Measurements from ENCODE around the gene CLDN25. TPM values are rescaled to one million over a fixed set of nuclear protein-coding genes. Genes with fewer than 3 reads are reported as not detected.

Gene CLDN25
- total RNA-seq, 1 donor from 2014 or later, result not detected

DNA sequence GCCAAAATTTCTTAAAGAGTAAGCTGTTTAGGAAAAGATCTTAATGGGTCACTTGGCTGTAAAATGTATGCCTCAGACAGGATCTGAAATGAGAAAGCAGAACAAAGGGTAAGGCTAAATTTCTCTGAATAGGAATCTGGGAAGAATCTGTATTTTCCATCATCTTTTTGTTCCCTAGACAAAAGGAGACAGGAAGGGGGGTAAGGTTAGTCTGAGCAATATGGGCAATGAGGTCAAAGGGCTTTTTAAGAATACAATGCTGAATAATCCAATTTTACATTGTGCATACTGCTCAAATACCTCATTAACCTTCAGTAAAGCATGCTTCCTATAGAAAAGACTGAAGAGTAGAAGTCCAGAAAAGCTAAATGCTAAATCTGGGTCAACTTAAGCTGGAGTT, 34.6 kb downstream of the CLDN25 start:
- DNase-seq (no peak), ATAC-seq (no peak)
- intact Hi-C loops (cut with DNase I), result no loop called here
- Histone ChIP-seq H3K4me1 (no peaks in the 10 kb centered on the region), H3K27me3 (ENCODE audit: low read depth) (no peaks in the 10 kb centered on the region), H3K9me3 (no peaks in the 10 kb centered on the region), H3K36me3 (peaks cover 63% of the 10 kb centered on the region), H3K27ac (no peak overlapping the region), H3K4me3 (no peak overlapping the region)
- no peak for TF ChIP-seq CTCF (IDR thresholded peaks at IDR 0.05)

DNA sequence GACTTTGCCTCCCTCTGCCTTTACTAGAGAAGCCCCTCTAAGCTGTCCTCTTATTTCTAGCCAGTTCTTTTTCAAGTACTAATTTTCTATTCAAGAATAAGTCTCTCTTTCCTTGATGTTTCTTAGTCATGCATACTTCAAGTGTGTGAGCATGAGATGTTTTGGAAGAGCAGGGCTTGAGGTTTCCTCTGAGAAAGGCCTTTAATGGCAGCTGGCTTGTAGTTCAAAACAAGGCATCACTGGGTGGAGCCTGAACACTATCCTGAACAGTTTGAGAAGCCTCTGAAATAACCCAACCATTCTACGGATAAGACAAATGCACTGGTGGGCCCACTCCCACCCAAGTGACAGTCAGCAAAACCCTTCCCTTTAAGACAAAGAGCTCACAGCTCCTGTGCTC, 37.6 kb downstream of the CLDN25 start:
- H3K9me3 ChIP-seq, result no peaks in the 10 kb centered on the region
- no peak for DNase-seq
- no peaks in the 10 kb centered on the region for H3K27me3 ChIP-seq (ENCODE audit: low read depth)
- intact Hi-C loops (cut with DNase I), result no loop called here
- no peak overlapping the region for H3K4me3 ChIP-seq
- peaks cover 59% of the 10 kb centered on the region for H3K36me3 ChIP-seq
- no peak for ATAC-seq
- TF ChIP-seq CTCF (IDR thresholded peaks at IDR 0.05), result no peak
- H3K4me1 ChIP-seq, result no peaks in the 10 kb centered on the region
- no peak overlapping the region for H3K27ac ChIP-seq

DNA sequence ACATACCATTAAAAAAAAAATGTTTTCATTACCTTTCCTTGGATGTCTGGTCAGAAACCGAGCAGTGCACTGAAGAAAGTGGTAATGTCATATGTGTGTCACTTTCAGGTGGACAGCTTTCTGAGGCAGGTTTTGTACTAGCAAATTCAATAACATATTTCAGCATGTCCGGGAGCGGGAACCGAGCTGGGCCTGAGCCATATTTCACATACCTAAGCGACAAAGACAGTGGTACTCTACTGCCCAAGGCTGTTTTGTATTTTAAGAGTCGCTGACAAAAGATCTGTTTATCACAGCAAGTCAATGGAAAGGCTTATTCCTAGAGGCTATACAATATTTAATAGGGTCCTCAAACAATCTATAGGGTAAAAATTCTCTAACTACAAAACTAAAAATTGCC, 38.0 kb downstream of the CLDN25 start:
- no peaks in the 10 kb centered on the region for H3K9me3 ChIP-seq
- no peaks in the 10 kb centered on the region for H3K4me1 ChIP-seq
- H3K27me3 ChIP-seq (ENCODE audit: low read depth), result no peaks in the 10 kb centered on the region
- H3K36me3 ChIP-seq, result peaks cover 58% of the 10 kb centered on the region
- TF ChIP-seq CTCF (IDR thresholded peaks at IDR 0.05), result no peak
- no peak overlapping the region for H3K27ac ChIP-seq
- H3K4me3 ChIP-seq, result no peak overlapping the region
- DNase-seq, result no peak
- ATAC-seq, result no peak
- intact Hi-C loops (cut with DNase I), result no loop called here

DNA sequence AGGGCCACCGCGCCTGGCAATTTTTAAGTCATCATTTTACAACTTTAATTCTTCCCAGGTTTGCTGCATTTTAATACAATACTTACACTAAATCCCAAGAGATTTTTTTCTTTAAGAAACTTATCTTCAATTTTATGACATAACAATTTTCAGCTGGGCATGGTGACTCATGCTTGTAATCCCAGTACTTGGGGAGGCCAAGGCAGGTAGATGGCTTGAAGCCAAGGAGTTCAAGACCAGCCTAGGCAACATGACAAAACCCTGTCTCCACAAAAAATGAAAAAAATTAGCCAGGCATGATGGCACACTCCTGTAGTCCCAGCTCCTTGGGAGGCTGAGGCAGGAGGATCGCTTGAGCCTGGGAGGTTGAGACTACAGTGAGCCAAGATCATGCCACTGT, 38.8 kb downstream of the CLDN25 start:
- Histone ChIP-seq H3K4me1 (no peaks in the 10 kb centered on the region), H3K27me3 (ENCODE audit: low read depth) (no peaks in the 10 kb centered on the region), H3K9me3 (no peaks in the 10 kb centered on the region), H3K36me3 (peaks cover 58% of the 10 kb centered on the region), H3K27ac (no peak overlapping the region), H3K4me3 (no peak overlapping the region)
- no peak for TF ChIP-seq CTCF (IDR thresholded peaks at IDR 0.05)
- ATAC-seq (no peak), DNase-seq (no peak)
- intact Hi-C loops (cut with DNase I), result no loop called here

GRCh38 chr11:113827477-113827876, 47.9 kb downstream of the CLDN25 start:
- no peaks in the 10 kb centered on the region for H3K4me1 ChIP-seq
- no peak for TF ChIP-seq CTCF (IDR thresholded peaks at IDR 0.05)

DNA sequence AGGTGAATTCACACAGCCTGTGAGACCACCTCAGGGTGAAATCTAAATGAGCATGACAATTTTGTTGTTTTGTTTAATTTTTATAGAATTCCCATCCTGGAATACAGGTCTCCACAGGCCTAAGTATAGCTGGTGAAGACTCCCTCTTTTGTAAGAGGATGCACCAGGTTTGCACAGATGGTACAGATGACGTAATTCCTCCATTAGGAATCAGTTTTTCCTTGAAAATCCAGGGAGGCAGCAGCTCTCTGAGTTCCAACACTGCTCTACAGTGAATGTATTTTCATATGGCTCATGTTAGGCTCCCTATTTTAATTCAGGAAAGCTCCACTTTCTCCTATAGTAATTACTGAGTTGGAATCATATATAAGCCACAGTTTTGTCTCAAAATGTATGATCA, 48.6 kb downstream of the CLDN25 start:
- intact Hi-C loops (cut with DNase I), result no loop called here
- H3K27ac ChIP-seq, result no peak overlapping the region
- H3K9me3 ChIP-seq, result no peaks in the 10 kb centered on the region
- H3K4me3 ChIP-seq, result no peak overlapping the region
- H3K27me3 ChIP-seq (ENCODE audit: low read depth), result no peaks in the 10 kb centered on the region
- no peak for TF ChIP-seq CTCF (IDR thresholded peaks at IDR 0.05)
- no peak for ATAC-seq
- H3K4me1 ChIP-seq, result no peaks in the 10 kb centered on the region
- no peak for DNase-seq
- H3K36me3 ChIP-seq, result peaks cover 75% of the 10 kb centered on the region

More at GRCh38 chr11:113827477-113827876, 47.9 kb downstream of the CLDN25 start:
- ATAC-seq (no peak), DNase-seq (no peak)
- Histone ChIP-seq H3K9me3 (no peaks in the 10 kb centered on the region), H3K36me3 (peaks cover 76% of the 10 kb centered on the region), H3K4me3 (no peak overlapping the region), H3K27me3 (ENCODE audit: low read depth) (no peaks in the 10 kb centered on the region), H3K27ac (no peak overlapping the region)
- intact Hi-C loops (cut with DNase I), result no loop called here

All from lower lobe of right lung (tissue), 2 donors.